SK-N-MC (cell line): ENCODE data around the gene CLMP.
A peak's percentile ranks its signal among the peaks of the same experiment; 100 is the strongest.

Experiments
- DNase-seq: peaks from one replicate; pipeline ENCODE4 v3.0.0-alpha.2; 2011; ENCODE audit warnings: low read depth, low spot score
- H3K27ac ChIP-seq: fragments of 200-600 bp; sonication (generic); 2 replicates; pipeline ENCODE4 v1.5.1; 2016; ENCODE audit warnings: mixed run types
- H3K36me3 ChIP-seq: fragments of 200-600 bp; sonication (generic); 2 replicates; pipeline ENCODE4 v1.6.1; 2017; ENCODE audit warnings: antibody characterized with exemption, low read length, mixed read lengths; ENCODE audit not compliant: insufficient read depth
- H3K4me3 ChIP-seq: fragments of 200-600 bp; sonication (generic); 2 replicates; pipeline ENCODE4 v1.5.1; 2016
- H3K9ac ChIP-seq: fragments of 200-600 bp; sonication (generic); 2 replicates; pipeline ENCODE4 v1.8.0; 2017; ENCODE audit warnings: mixed run types, mixed read lengths; ENCODE audit not compliant: insufficient read length
- H3K9me3 ChIP-seq: fragments of 200-600 bp; sonication (generic); 2 replicates; pipeline ENCODE4 v1.6.1; 2017; ENCODE audit warnings: low read depth, mild to moderate bottlenecking, antibody characterized with exemption, low read length, moderate library complexity, mixed read lengths
- EZH2 ChIP-seq: fragments of 200-600 bp; sonication (generic); IDR thresholded peaks from one replicate; pipeline ENCODE4 v1.6.1; 2017; ENCODE audit warnings: antibody characterized with exemption
- FOXP2 ChIP-seq: optimal IDR thresholded peaks from 2 replicates; pipeline ENCODE3; 2011; ENCODE audit warnings: mild to moderate bottlenecking, moderate library complexity; ENCODE audit not compliant: insufficient read depth; ENCODE audit errors: extremely low read length, control extremely low read depth
- POLR2AphosphoS5 ChIP-seq: IDR thresholded peaks from 2 replicates; pipeline ENCODE4 v1.6.1; 2012; ENCODE audit warnings: mild to moderate bottlenecking, low read depth, low read length, borderline replicate concordance

Gene CLMP

DNA sequence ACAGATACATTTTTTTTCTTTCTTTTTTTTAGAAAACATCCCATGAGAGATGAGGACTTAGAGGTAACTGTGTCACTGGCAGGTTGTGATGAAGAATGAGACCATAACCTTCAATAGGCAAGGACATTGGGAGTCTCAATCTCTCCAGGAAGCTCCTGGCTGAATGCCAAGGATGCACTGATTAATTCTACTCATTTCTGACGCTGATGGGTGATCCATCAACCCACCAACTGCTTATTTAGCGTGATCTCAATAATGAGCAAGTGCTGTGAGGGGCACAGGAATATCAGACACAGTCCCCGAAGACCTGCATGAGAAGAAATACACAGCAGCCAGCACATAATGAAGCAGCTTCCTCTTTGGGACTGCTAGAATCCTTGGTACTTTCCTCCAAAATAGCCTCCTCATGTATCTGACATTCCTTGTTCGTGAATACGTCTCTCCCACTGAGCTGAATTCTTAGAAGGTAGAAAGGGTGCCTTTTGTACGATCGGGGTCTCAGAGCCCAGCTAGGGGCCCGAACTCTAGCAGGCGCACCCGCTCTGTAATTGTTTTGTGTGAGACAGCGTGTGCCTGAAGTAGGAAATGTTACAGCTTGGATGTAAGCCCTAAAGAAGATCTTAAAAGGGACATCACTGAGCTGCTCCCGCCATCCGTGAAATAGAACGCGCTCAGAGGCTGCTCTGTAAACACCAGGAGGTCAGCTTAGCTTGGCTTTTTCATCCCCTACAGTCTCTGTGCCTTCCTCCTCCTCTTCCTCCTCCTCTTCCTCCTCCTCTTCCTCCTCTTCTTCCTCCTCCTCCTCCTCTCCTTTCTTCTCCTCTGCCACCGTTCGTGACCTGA lies 7.2 kb downstream of the CLMP start:
- peak overlapping the region; percentile 44 for H3K27ac ChIP-seq
- H3K4me3 ChIP-seq, result no peak overlapping the region
- no peaks in the 10 kb centered on the region for H3K9me3 ChIP-seq
- H3K9ac ChIP-seq, result no peak overlapping the region
- TF ChIP-seq POLR2AphosphoS5 (no peak), EZH2 (no peak), FOXP2 (no peak)
- peaks cover 56% of the 10 kb centered on the region for H3K36me3 ChIP-seq
- DNase-seq, result no peak

DNA sequence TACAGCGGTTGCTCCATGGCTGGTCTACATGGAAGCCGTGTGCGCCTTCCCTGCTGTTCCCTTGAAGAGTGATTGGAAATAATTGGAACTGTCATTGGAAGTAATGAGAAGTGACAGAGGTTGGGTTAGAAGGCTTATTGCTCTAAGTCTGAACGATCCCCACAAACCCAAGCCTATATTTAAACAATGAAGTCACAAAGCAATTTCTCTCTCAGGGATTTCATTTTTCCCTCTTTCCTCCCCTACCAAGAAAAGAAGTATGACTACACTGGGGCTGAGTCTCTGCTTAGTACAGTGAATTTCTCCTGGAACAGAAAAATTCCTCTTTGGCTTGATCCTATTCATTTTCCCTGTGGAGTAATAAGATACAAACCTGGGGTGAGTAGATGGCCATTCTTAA lies 7.8 kb downstream of the CLMP start:
- H3K27ac ChIP-seq, result no peak overlapping the region
- TF ChIP-seq POLR2AphosphoS5, result no peak
- no peak for TF ChIP-seq EZH2
- TF ChIP-seq FOXP2, result no peak

DNA sequence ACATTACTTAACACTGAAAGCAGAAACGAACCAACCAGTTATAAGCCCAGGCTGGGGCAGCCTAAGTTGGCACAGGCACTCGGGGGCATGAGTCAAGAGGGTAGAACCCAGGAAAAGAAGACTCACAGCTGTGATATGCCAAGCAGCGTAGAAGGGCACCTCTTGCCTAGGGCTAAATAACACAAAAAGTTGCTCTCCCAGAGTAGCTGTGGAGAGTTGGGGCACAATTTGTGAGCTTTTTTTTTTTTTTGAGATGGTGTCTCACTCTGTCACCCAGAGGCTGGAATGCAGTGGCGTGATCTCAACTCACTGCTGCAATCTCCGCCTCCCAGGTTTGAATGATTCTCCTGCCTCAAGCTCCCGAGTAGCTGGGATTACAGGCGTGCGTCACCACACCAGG lies 8.8 kb downstream of the CLMP start:
- DNase-seq, result no peak
- no peaks in the 10 kb centered on the region for H3K9me3 ChIP-seq
- H3K9ac ChIP-seq, result no peak overlapping the region
- H3K36me3 ChIP-seq, result peaks cover 54% of the 10 kb centered on the region
- H3K4me3 ChIP-seq, result no peak overlapping the region
- TF ChIP-seq EZH2 (no peak), POLR2AphosphoS5 (no peak), FOXP2 (no peak)
- no peak overlapping the region for H3K27ac ChIP-seq

More for the DNA sequence above, 7.8 kb downstream of the CLMP start:
- peaks cover 56% of the 10 kb centered on the region for H3K36me3 ChIP-seq
- no peak for DNase-seq
- no peak overlapping the region for H3K4me3 ChIP-seq
- no peak overlapping the region for H3K9ac ChIP-seq
- H3K9me3 ChIP-seq, result no peaks in the 10 kb centered on the region

DNA sequence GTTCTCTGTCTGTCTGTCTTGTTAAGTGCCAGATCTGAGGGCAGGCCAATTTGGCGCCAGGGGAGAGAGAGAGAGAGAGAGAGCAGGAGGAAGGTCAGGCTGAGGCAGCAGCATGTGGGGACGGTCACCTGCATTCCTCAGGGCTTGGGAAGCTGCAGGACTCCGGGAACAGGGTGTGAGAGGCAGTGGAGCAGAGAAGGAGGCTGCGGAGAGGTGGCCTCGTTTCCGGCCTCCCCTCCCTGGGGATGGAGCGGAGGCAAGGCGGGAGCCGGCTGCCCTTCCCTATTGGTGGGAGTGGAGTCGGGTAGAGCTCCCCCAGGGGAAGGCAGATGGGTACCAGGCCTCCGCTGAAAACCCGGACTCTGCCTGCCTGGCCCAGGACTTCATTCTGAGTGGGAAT lies 9.7 kb downstream of the CLMP start:
- DNase-seq, result no peak

DNA sequence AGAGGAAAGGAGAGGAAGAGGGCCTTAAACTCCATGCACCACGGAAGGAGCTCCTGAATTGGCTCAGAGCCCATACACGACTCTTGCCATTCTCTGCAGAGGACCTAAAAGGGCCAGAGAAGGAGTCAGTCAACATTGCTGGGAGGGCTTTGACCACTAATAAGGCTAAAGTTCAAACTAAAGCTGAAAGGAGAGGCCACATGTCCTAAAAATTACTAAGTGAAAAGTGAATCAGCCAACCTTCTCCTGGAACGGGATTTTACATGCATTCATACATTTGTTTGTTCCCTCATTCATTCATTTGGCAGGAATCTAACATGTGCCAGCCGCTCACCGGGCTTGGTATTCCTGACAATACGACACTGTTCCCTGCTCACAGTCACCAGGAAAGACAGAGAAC lies 10.5 kb downstream of the CLMP start:
- TF ChIP-seq FOXP2 (no peak), EZH2 (no peak), POLR2AphosphoS5 (no peak)
- H3K36me3 ChIP-seq, result peaks cover 57% of the 10 kb centered on the region
- no peak overlapping the region for H3K27ac ChIP-seq
- no peak for DNase-seq
- H3K9me3 ChIP-seq, result no peaks in the 10 kb centered on the region
- no peak overlapping the region for H3K4me3 ChIP-seq
- no peak overlapping the region for H3K9ac ChIP-seq

More for the DNA sequence above, 9.7 kb downstream of the CLMP start:
- Histone ChIP-seq H3K4me3 (no peak overlapping the region), H3K9me3 (no peaks in the 10 kb centered on the region), H3K9ac (peak overlapping the region; percentile 15), H3K36me3 (peaks cover 55% of the 10 kb centered on the region), H3K27ac (no peak overlapping the region)
- no peak for TF ChIP-seq FOXP2

DNA sequence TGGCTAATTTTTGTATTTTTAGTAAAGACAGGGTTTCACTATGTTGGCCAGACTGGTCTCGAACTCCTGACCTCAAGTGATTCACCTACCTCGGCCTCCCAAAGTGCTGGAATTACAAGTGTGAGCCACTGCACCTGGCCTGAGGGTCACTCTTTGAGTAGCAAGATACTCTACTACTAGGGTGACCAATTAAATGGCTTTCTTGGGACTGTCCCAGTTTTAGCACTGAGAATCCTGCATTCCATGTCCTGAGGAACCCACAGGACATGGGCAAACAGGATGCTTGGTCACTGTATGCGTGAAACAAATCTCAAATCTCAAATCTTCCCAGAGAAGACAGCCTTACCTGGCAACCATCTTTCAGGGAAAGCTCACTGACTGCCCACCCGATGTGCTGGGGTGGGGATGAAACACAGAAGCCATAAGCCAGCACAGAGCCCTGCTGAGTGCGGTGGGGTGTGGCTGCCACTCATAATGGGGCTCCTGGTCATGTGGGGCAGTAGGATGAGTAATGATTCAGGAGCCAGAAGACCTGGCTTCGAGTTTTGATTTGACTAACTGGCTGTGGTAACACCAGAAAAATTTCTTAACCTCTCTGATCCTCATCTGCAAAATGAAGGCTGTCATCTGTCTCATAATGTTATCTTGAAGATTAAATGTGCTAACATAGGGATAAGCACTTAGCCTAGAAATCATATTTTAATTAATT lies 11.5 kb downstream of the CLMP start:
- H3K9ac ChIP-seq, result no peak overlapping the region
- TF ChIP-seq EZH2 (no peak), POLR2AphosphoS5 (no peak), FOXP2 (no peak)

DNA sequence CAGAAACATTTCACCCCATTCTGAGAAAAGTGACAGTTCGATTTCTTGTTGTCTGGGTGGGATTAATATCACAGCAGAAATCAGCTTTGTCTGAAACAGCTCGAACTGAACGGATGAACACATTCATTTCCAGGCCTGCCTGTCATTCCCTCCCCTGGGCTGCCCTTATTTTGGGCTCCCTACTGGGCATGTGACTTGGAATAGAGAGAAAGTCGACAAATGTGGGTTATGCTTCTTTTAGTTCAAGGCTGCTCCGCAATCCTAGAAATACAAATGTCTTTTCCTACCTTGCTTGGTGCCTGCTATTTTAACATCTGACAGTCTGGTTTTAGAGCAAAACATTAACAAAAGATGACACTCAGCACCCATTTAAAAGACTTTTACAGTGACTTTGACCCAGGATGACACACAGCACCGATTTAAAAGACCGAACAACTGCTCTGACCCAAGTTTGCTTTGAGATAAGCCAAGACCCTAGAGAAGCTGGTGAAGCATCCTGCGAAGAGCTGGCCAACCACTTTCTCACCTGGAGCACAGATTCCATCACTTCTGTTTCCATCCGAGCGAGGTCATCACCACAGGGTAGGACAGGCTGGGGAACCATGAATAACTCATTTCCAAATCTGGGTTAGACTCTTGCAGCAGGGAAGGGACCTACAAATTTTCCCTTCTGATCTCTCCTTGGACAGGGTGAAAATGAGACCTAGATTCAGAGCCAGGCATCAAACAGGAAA lies 13.1 kb downstream of the CLMP start:
- no peak overlapping the region for H3K4me3 ChIP-seq
- no peaks in the 10 kb centered on the region for H3K9me3 ChIP-seq
- TF ChIP-seq POLR2AphosphoS5, result no peak
- TF ChIP-seq FOXP2, result no peak
- TF ChIP-seq EZH2, result no peak
- 0 out of 2 replicates have a peak overlapping the region, but pooled peaks have one; percentile 32 for H3K27ac ChIP-seq
- no peak overlapping the region for H3K9ac ChIP-seq
- H3K36me3 ChIP-seq, result peaks cover 59% of the 10 kb centered on the region
- DNase-seq, result no peak

More for the DNA sequence above, 11.5 kb downstream of the CLMP start:
- H3K4me3 ChIP-seq, result no peak overlapping the region
- no peaks in the 10 kb centered on the region for H3K9me3 ChIP-seq
- H3K36me3 ChIP-seq, result peaks cover 61% of the 10 kb centered on the region
- DNase-seq, result no peak
- H3K27ac ChIP-seq, result no peak overlapping the region

DNA sequence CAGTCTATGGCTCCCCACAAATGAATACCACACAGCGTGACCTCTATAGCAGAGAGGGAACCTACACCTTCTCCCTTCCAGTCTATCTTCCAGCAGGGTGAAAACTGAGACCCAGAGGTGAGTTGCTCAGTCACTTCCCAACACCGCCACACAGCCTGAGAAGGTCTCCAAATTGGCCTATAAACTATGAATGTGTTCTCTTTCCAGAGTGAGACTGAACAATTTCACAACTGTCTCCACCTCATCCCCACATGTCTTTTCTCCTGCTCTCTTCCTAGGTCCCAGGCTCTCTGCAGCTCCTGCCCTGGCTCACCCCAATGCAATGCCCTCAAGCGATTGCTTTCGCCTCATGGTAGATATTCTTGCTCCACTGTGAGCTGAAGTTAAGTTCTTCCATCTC lies 14.0 kb downstream of the CLMP start:
- TF ChIP-seq EZH2, result no peak
- no peak for TF ChIP-seq FOXP2
- TF ChIP-seq POLR2AphosphoS5, result no peak
- 0 out of 2 replicates have a peak overlapping the region, but pooled peaks have one; percentile 32 for H3K27ac ChIP-seq
- peaks cover 54% of the 10 kb centered on the region for H3K36me3 ChIP-seq
- no peak for DNase-seq
- no peak overlapping the region for H3K4me3 ChIP-seq
- H3K9me3 ChIP-seq, result no peaks in the 10 kb centered on the region
- no peak overlapping the region for H3K9ac ChIP-seq
